ENCODE measurements around the gene SETBP1.

Gene SETBP1

GRCh38 chr18:44911260-44911659 is 230.6 kb downstream of the SETBP1 start:
- no peak for DNase-seq (ENCODE audit: low read depth)

GRCh38 chr18:44911773-44912172 is 231.1 kb downstream of the SETBP1 start:
- no peak for DNase-seq (ENCODE audit: low read depth)

GRCh38 chr18:44912740-44913478 is 232.2 kb downstream of the SETBP1 start:
- DNase-seq (ENCODE audit: low read depth), result no peak

GRCh38 chr18:44914028-44914427 is 233.3 kb downstream of the SETBP1 start:
- DNase-seq (ENCODE audit: low read depth), result no peak

- no peak for DNase-seq (ENCODE audit: low read depth)
Observed at GRCh38 chr18:44915213-44915612, 234.5 kb downstream of the SETBP1 start.

- no peak for DNase-seq (ENCODE audit: low read depth)
Observed at GRCh38 chr18:44915661-44916060, 235.0 kb downstream of the SETBP1 start.

- no peak for DNase-seq (ENCODE audit: low read depth)
Observed at GRCh38 chr18:44916429-44917207, 235.9 kb downstream of the SETBP1 start.

GRCh38 chr18:44917216-44918141 is 236.8 kb downstream of the SETBP1 start:
- no peak for DNase-seq (ENCODE audit: low read depth)

GRCh38 chr18:44918142-44918476 is 237.4 kb downstream of the SETBP1 start:
- DNase-seq (ENCODE audit: low read depth), result no peak

GRCh38 chr18:44920441-44920840 is 239.8 kb downstream of the SETBP1 start:
- no peak for DNase-seq (ENCODE audit: low read depth)

GRCh38 chr18:44921974-44922373 is 241.3 kb downstream of the SETBP1 start:
- DNase-seq (ENCODE audit: low read depth), result no peak

GRCh38 chr18:44922968-44923367 is 242.3 kb downstream of the SETBP1 start:
- no peak for DNase-seq (ENCODE audit: low read depth)

GRCh38 chr18:44924785-44925499 is 244.3 kb downstream of the SETBP1 start:
- DNase-seq (ENCODE audit: low read depth), result no peak

GRCh38 chr18:44927127-44927849 is 246.6 kb downstream of the SETBP1 start:
- DNase-seq (ENCODE audit: low read depth), result no peak

- DNase-seq (ENCODE audit: low read depth), result no peak
Observed at GRCh38 chr18:44934901-44935300, 254.2 kb downstream of the SETBP1 start.

GRCh38 chr18:44935455-44935854 is 254.8 kb downstream of the SETBP1 start:
- no peak for DNase-seq (ENCODE audit: low read depth)

GRCh38 chr18:44936485-44936884 is 255.8 kb downstream of the SETBP1 start:
- DNase-seq (ENCODE audit: low read depth), result no peak

GRCh38 chr18:44937960-44938719 is 257.5 kb downstream of the SETBP1 start:
- no peak for DNase-seq (ENCODE audit: low read depth)

- DNase-seq (ENCODE audit: low read depth), result no peak
Observed at GRCh38 chr18:44938720-44939665, 258.3 kb downstream of the SETBP1 start.
